PFSK-1 (cell line): ENCODE measurements around the gene SNCA.

ENCODE experiments used
- POLR2AphosphoS5 ChIP-seq: IDR thresholded peaks from 2 replicates; pipeline ENCODE4 v1.6.1; 2012; ENCODE audit warnings: low read depth, mild to moderate bottlenecking, control low read depth, low read length, moderate library complexity
- SIN3A ChIP-seq: IDR thresholded peaks from 2 replicates; pipeline ENCODE4 v1.6.1; 2012; ENCODE audit warnings: mild to moderate bottlenecking, low read length, moderate library complexity, borderline replicate concordance; ENCODE audit not compliant: insufficient read depth
- TAF1 ChIP-seq: IDR thresholded peaks from 2 replicates; pipeline ENCODE4 v1.6.1; 2012; ENCODE audit warnings: low read length, control low read depth, borderline replicate concordance; ENCODE audit not compliant: insufficient read depth
- TF ChIP-seq, protein P1 (sequence below), 2 experiments: IDR thresholded peaks; 2 replicates each; pipeline versions ENCODE4 v1.6.1 to v1.8.0; 2011 to 2012; ENCODE audit warnings: low read depth in 2 of 2, low read length in 2 of 2, control low read depth in 1 of 2, inconsistent platforms in 1 of 2, mild to moderate bottlenecking in 1 of 2, moderate library complexity in 1 of 2; ENCODE audit not compliant: insufficient read depth in 1 of 2

DNA sequence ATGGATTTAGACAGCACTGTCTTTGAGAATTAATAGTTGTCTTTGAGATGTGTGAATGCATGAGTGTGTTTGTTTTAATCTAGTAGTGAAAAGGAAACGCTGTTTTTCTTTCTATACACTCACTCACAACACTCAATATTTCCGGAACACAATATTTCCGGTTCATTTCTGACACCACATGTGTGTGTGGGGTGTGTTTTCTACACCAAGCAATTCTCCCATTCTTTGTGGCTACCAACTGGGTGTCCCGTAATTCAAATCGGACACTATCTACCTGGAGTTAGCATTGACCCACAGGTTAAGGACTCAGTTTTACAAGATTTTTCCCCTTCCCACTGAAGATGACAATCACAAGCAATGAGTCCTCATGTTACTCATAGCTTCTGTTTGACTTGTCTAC lies 113.9 kb downstream of the SNCA start:
- TF ChIP-seq POLR2AphosphoS5 = no peak
- no peak for TF ChIP-seq SIN3A
- no peak for TF ChIP-seq TAF1
- TF ChIP-seq, protein P1, sequence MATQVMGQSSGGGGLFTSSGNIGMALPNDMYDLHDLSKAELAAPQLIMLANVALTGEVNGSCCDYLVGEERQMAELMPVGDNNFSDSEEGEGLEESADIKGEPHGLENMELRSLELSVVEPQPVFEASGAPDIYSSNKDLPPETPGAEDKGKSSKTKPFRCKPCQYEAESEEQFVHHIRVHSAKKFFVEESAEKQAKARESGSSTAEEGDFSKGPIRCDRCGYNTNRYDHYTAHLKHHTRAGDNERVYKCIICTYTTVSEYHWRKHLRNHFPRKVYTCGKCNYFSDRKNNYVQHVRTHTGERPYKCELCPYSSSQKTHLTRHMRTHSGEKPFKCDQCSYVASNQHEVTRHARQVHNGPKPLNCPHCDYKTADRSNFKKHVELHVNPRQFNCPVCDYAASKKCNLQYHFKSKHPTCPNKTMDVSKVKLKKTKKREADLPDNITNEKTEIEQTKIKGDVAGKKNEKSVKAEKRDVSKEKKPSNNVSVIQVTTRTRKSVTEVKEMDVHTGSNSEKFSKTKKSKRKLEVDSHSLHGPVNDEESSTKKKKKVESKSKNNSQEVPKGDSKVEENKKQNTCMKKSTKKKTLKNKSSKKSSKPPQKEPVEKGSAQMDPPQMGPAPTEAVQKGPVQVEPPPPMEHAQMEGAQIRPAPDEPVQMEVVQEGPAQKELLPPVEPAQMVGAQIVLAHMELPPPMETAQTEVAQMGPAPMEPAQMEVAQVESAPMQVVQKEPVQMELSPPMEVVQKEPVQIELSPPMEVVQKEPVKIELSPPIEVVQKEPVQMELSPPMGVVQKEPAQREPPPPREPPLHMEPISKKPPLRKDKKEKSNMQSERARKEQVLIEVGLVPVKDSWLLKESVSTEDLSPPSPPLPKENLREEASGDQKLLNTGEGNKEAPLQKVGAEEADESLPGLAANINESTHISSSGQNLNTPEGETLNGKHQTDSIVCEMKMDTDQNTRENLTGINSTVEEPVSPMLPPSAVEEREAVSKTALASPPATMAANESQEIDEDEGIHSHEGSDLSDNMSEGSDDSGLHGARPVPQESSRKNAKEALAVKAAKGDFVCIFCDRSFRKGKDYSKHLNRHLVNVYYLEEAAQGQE (IDR thresholded peaks at IDR 0.05; ENCODE audit: insufficient read depth in 1 of 2, low read depth in 2 of 2, low read length in 2 of 2) = no peak
